Measurements from ENCODE around the gene C1orf56. TPM values are rescaled to one million over a fixed set of nuclear protein-coding genes. Genes with fewer than 3 reads are reported as not detected.

Gene C1orf56
- total and polyA plus RNA-seq, 10 of the 15 experiments (the other 5 are each of a cell fraction or from before 2014, with no cell fraction given) = 0.22 to 15.5 (median 1.5) TPM

DNA sequence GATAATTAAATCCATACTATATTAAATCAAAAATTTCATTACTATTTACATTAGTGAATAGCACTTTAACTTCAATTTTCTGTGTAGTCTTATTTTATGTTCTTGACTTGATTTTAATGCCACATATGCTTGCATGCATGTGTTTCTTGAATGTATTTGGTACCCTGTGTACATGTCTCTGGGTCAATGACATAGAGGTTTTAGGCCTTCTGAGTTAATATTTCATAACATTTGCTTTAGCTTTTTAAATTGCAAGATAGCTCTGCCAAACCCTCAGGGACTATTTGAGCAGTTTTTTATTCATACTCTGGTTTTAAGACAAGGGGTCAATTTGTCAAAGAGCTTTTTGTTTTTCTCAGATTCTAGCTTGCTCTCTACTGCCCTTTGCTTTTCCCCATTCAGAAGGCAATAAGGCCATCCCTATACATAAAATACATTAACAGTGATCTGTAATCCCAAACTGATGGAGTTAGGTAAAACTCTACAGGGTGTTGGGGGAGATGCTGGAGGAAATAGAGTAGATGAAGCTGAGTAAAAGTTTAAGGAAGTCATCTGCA lies 17.6 kb downstream of the C1orf56 start:
- intact Hi-C loops (cut with micrococcal nuclease; ENCODE audit: unreplicated experiment) = no loop called here
- H3K27me3 ChIP-seq (replicated peaks in 1 of 2; ENCODE audit: control insufficient read depth in 2 of 2, insufficient read depth in 2 of 2, low read length in 1 of 2) = no peaks in the 10 kb centered on the region
- no peaks in the 10 kb centered on the region for H4K20me1 ChIP-seq (ENCODE audit: control insufficient read depth, insufficient read depth)
- no peak overlapping the region for H2AFZ ChIP-seq (ENCODE audit: control insufficient read depth, low read depth, low read length)
- ChIA-PET SMC1A (ENCODE audit: uncharacterized antibody, unreplicated experiment) (interaction anchor here (0.9 kb wide), 2 partner anchors 12 to 91 kb away, joined by 3 read pairs; partner anchors contain the start of gene TNFAIP8L2), RAD21 (ENCODE audit: unreplicated experiment) (interaction anchor here (1.4 kb wide), 1 partner anchor 34 kb away, joined by 4 read pairs; no protein-coding TSS in a partner anchor), CTCF (interaction anchor here (0.8 to 1.2 kb wide), 5 partner anchors 10 to 41 kb away, joined by 3 read pairs; partner anchors contain the start of gene C1orf56), POLR2A (interaction anchor here (0.6 to 0.9 kb wide), 2 partner anchors 16 to 434 kb away, joined by 3 to 4 read pairs; no protein-coding TSS in a partner anchor)
- peaks cover 12% of the 10 kb centered on the region for H3K4me1 ChIP-seq (ENCODE audit: control insufficient read depth, insufficient read depth, low read length)
- in situ Hi-C loops (cut with MboI) = no loop called here
- H3K9ac ChIP-seq (ENCODE audit: control insufficient read depth, insufficient read depth, low read length) = no peak overlapping the region
- peaks cover 7% of the 10 kb centered on the region for H3K79me2 ChIP-seq (ENCODE audit: control insufficient read depth, insufficient read depth, low read length)
- no peaks in the 10 kb centered on the region for H3K9me3 ChIP-seq (replicated peaks; ENCODE audit: control insufficient read depth, insufficient read depth, low read length)
- BruUV-seq (replicated peaks) = no TSS peak
- H3K27ac ChIP-seq (ENCODE audit: control insufficient read depth, insufficient read depth) = no peak overlapping the region
- TF ChIP-seq YBX1 (IDR thresholded peaks at IDR 0.05) (no peak), SIN3A (IDR thresholded peaks at IDR 0.05; ENCODE audit: low read depth, low read length) (no peak), CREM (IDR thresholded peaks at IDR 0.05; ENCODE audit: low read depth) (no peak), JUNB (IDR thresholded peaks at IDR 0.05) (no peak), ASH2L (IDR thresholded peaks at IDR 0.05; ENCODE audit: borderline replicate concordance, low read depth) (no peak), CBFB (IDR thresholded peaks at IDR 0.05; ENCODE audit: low read depth) (no peak), FOXK2 (IDR thresholded peaks at IDR 0.05) (no peak), TARDBP (IDR thresholded peaks at IDR 0.05; ENCODE audit: borderline replicate concordance) (no peak), YY1 (IDR thresholded peaks at IDR 0.05; ENCODE audit: low read depth, low read length) (no peak), MTA2 (IDR thresholded peaks at IDR 0.05; ENCODE audit: low read depth) (no peak), POLR2AphosphoS2 (IDR thresholded peaks at IDR 0.05; ENCODE audit: low read depth, low read length) (no peak), RUNX3 (IDR thresholded peaks at IDR 0.05; ENCODE audit: low read length) (no peak)
- TF ChIP-seq, protein P1, sequence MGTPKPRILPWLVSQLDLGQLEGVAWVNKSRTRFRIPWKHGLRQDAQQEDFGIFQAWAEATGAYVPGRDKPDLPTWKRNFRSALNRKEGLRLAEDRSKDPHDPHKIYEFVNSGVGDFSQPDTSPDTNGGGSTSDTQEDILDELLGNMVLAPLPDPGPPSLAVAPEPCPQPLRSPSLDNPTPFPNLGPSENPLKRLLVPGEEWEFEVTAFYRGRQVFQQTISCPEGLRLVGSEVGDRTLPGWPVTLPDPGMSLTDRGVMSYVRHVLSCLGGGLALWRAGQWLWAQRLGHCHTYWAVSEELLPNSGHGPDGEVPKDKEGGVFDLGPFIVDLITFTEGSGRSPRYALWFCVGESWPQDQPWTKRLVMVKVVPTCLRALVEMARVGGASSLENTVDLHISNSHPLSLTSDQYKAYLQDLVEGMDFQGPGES (IDR thresholded peaks at IDR 0.05) = no peak
- TF ChIP-seq, protein P2, sequence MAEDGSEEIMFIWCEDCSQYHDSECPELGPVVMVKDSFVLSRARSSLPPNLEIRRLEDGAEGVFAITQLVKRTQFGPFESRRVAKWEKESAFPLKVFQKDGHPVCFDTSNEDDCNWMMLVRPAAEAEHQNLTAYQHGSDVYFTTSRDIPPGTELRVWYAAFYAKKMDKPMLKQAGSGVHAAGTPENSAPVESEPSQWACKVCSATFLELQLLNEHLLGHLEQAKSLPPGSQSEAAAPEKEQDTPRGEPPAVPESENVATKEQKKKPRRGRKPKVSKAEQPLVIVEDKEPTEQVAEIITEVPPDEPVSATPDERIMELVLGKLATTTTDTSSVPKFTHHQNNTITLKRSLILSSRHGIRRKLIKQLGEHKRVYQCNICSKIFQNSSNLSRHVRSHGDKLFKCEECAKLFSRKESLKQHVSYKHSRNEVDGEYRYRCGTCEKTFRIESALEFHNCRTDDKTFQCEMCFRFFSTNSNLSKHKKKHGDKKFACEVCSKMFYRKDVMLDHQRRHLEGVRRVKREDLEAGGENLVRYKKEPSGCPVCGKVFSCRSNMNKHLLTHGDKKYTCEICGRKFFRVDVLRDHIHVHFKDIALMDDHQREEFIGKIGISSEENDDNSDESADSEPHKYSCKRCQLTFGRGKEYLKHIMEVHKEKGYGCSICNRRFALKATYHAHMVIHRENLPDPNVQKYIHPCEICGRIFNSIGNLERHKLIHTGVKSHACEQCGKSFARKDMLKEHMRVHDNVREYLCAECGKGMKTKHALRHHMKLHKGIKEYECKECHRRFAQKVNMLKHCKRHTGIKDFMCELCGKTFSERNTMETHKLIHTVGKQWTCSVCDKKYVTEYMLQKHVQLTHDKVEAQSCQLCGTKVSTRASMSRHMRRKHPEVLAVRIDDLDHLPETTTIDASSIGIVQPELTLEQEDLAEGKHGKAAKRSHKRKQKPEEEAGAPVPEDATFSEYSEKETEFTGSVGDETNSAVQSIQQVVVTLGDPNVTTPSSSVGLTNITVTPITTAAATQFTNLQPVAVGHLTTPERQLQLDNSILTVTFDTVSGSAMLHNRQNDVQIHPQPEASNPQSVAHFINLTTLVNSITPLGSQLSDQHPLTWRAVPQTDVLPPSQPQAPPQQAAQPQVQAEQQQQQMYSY (CRISPR knock-in tag; IDR thresholded peaks at IDR 0.05) = no peak
- TF ChIP-seq, protein P3, sequence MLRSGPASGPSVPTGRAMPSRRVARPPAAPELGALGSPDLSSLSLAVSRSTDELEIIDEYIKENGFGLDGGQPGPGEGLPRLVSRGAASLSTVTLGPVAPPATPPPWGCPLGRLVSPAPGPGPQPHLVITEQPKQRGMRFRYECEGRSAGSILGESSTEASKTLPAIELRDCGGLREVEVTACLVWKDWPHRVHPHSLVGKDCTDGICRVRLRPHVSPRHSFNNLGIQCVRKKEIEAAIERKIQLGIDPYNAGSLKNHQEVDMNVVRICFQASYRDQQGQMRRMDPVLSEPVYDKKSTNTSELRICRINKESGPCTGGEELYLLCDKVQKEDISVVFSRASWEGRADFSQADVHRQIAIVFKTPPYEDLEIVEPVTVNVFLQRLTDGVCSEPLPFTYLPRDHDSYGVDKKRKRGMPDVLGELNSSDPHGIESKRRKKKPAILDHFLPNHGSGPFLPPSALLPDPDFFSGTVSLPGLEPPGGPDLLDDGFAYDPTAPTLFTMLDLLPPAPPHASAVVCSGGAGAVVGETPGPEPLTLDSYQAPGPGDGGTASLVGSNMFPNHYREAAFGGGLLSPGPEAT (IDR thresholded peaks at IDR 0.05; ENCODE audit: low read depth) = no peak
- TF ChIP-seq, protein P4, sequence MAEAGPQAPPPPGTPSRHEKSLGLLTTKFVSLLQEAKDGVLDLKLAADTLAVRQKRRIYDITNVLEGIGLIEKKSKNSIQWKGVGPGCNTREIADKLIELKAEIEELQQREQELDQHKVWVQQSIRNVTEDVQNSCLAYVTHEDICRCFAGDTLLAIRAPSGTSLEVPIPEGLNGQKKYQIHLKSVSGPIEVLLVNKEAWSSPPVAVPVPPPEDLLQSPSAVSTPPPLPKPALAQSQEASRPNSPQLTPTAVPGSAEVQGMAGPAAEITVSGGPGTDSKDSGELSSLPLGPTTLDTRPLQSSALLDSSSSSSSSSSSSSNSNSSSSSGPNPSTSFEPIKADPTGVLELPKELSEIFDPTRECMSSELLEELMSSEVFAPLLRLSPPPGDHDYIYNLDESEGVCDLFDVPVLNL (IDR thresholded peaks at IDR 0.05; ENCODE audit: low read depth, low read length) = no peak
- H3K36me3 ChIP-seq (ENCODE audit: control insufficient read depth in 2 of 2, insufficient read depth in 2 of 2, low read length in 1 of 2) = no peaks in the 10 kb centered on the region
- H3K4me3 ChIP-seq = no peak overlapping the region
- ATAC-seq (no peak), DNase-seq (ENCODE audit: low read depth, low spot score) (no peak), FAIRE-seq (no peak)
- no peak overlapping the region for H3K4me2 ChIP-seq (ENCODE audit: control insufficient read depth, insufficient read depth)

Measured in GM12878 (cell line).